ENCODE results near the gene PABPC1L. TPM values are rescaled to one million over a fixed set of nuclear protein-coding genes. Genes with fewer than 3 reads are reported as not detected.

Gene PABPC1L
- total RNA-seq, 2 experiments from 2014 or later = 22.8 to 27.5 TPM

GRCh38 chr20:44966030-44966961, 56.4 kb downstream of the PABPC1L start, which contains the start of gene STK4:
STK4 (plus strand) TSS chr20:44966512; CDS start chr20:44966569, 57 bp downstream.
- peaks cover 51% of the 10 kb centered on the region for H3K36me3 Mint-ChIP-seq (ENCODE audit: low read depth)
- no peaks in the 10 kb centered on the region for H3K9me3 Mint-ChIP-seq
- no peaks in the 10 kb centered on the region for H3K9me3 ChIP-seq (ENCODE audit: control insufficient read depth in 1 of 2, insufficient read depth in 1 of 2, low read length in 2 of 2)
- TF ChIP-seq, protein P1, sequence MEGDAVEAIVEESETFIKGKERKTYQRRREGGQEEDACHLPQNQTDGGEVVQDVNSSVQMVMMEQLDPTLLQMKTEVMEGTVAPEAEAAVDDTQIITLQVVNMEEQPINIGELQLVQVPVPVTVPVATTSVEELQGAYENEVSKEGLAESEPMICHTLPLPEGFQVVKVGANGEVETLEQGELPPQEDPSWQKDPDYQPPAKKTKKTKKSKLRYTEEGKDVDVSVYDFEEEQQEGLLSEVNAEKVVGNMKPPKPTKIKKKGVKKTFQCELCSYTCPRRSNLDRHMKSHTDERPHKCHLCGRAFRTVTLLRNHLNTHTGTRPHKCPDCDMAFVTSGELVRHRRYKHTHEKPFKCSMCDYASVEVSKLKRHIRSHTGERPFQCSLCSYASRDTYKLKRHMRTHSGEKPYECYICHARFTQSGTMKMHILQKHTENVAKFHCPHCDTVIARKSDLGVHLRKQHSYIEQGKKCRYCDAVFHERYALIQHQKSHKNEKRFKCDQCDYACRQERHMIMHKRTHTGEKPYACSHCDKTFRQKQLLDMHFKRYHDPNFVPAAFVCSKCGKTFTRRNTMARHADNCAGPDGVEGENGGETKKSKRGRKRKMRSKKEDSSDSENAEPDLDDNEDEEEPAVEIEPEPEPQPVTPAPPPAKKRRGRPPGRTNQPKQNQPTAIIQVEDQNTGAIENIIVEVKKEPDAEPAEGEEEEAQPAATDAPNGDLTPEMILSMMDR (IDR thresholded peaks at IDR 0.05) = peak; percentile 70
- POLR2A ChIA-PET = interaction anchor here (0.6 to 7.1 kb wide), 13 partner anchors 9 to 969 kb away, joined by 3 to 180 read pairs (median 5); partner anchors contain the start of gene YWHAB
- H3K27me3 ChIP-seq (ENCODE audit: control insufficient read depth in 1 of 2, insufficient read depth in 2 of 2, low read length in 2 of 2) = no peaks in the 10 kb centered on the region
- H3K4me1 ChIP-seq (ENCODE audit: insufficient read depth, low read length) = peaks cover 16% of the 10 kb centered on the region
- H3K4me1 Mint-ChIP-seq (ENCODE audit: low read depth) = peaks cover 51% of the 10 kb centered on the region
- intact Hi-C loops (cut with DNase I, micrococcal nuclease) = loop anchor here (2.0 to 10.0 kb wide), 7 partner anchors 15 to 491 kb away; partner anchors contain the start of genes PIGT (in 1 of the 2), TTPAL (in 1 of the 2) and YWHAB (in 1 of the 2)
- peak within 1 kb of the TSS; percentile 88 to 90 for H3K27ac ChIP-seq (ENCODE audit: low read depth in 1 of 2, low read length in 2 of 2)
- peak within 1 kb of the TSS; percentile 92 for H3K4me3 Mint-ChIP-seq
- peak; percentile 92 to 99 (median 96) for DNase-seq
- peak within 1 kb of the TSS; percentile 68 for H3K4me3 ChIP-seq (ENCODE audit: low read length)
- CTCF ChIA-PET = interaction anchor here (0.6 to 4.8 kb wide), 8 partner anchors 12 to 78 kb away, joined by 3 to 31 read pairs (median 4); no protein-coding TSS in a partner anchor
- H3K27ac Mint-ChIP-seq = peak within 1 kb of the TSS; percentile 86
- no peaks in the 10 kb centered on the region for H3K27me3 Mint-ChIP-seq
- H3K36me3 ChIP-seq (ENCODE audit: insufficient read depth, low read length) = no peaks in the 10 kb centered on the region
- ATAC-seq (ENCODE audit: poor library complexity) = peak; percentile 78

- Histone ChIP-seq H3K4me1 (ENCODE audit: insufficient read depth, low read length) (peaks cover 16% of the 10 kb centered on the region), H3K9me3 (ENCODE audit: control insufficient read depth in 1 of 2, insufficient read depth in 1 of 2, low read length in 2 of 2) (no peaks in the 10 kb centered on the region), H3K27ac (ENCODE audit: low read depth in 1 of 2, low read length in 2 of 2) (peak overlapping the region; percentile 81 to 88), H3K27me3 (ENCODE audit: control insufficient read depth in 1 of 2, insufficient read depth in 2 of 2, low read length in 2 of 2) (no peaks in the 10 kb centered on the region), H3K36me3 (ENCODE audit: insufficient read depth, low read length) (peaks cover 4% of the 10 kb centered on the region), H3K4me3 (ENCODE audit: low read length) (peak overlapping the region; percentile 68)
- Mint-ChIP-seq H3K4me3 (peak overlapping the region; percentile 92), H3K27me3 (no peaks in the 10 kb centered on the region), H3K36me3 (ENCODE audit: low read depth) (peaks cover 59% of the 10 kb centered on the region), H3K27ac (peak overlapping the region; percentile 86), H3K9me3 (no peaks in the 10 kb centered on the region), H3K4me1 (ENCODE audit: low read depth) (peaks cover 57% of the 10 kb centered on the region)
- POLR2A ChIA-PET = interaction anchor here (0.5 to 7.1 kb wide), 23 partner anchors 8 to 968 kb away, joined by 3 to 180 read pairs (median 4); partner anchors contain the start of genes PABPC1L, YWHAB and ZSWIM1
- TF ChIP-seq, protein P1 (IDR thresholded peaks at IDR 0.05) = peak; percentile 3
- intact Hi-C loops (cut with DNase I, micrococcal nuclease) = loop anchor here (2.0 to 10.0 kb wide), 7 partner anchors 13 to 493 kb away; partner anchors contain the start of genes PIGT (in 1 of the 2), TTPAL (in 1 of the 2) and YWHAB (in 1 of the 2)
- DNase-seq (peak in 11 of 14 experiments; percentile 20 to 84 (median 34)), ATAC-seq (ENCODE audit: poor library complexity) (peak; percentile 45)
- CTCF ChIA-PET = interaction anchor here (0.6 to 4.8 kb wide), 5 partner anchors 11 to 318 kb away, joined by 3 to 31 read pairs (median 3); no protein-coding TSS in a partner anchor
These were observed 57.4 kb downstream of the PABPC1L start for GRCh38 chr20:44967207-44967807.

Measured in CD4-positive, alpha-beta T cell (primary cell).